GM19463 (cell line): ENCODE results near the gene ACOX2.

Experiments
- ATAC-seq: cut with Tn5 transposase; IDR thresholded peaks from one replicate; pipeline ENCODE4 v1.9.1; 2021; ENCODE audit warnings: mild to moderate bottlenecking, moderate library complexity; ENCODE audit not compliant: unreplicated experiment

ACOX2 gene

GRCh38 chr3:58567251-58567515 lies 30.2 kb upstream of the ACOX2 start:
- no peak for ATAC-seq

- ATAC-seq = no peak
These were observed 29.6 kb upstream of the ACOX2 start for GRCh38 chr3:58566398-58567250.

- ATAC-seq = no peak
These were observed 28.8 kb upstream of the ACOX2 start for GRCh38 chr3:58565621-58566397.

- no peak for ATAC-seq
These were observed 27.6 kb upstream of the ACOX2 start for GRCh38 chr3:58564456-58565160.

GRCh38 chr3:58564054-58564453 lies 27.1 kb upstream of the ACOX2 start:
- ATAC-seq = no peak

GRCh38 chr3:58563386-58564035 lies 26.5 kb upstream of the ACOX2 start:
- ATAC-seq = no peak

GRCh38 chr3:58562498-58562897 lies 25.5 kb upstream of the ACOX2 start:
- no peak for ATAC-seq

- no peak for ATAC-seq
These were observed 23.9 kb upstream of the ACOX2 start for GRCh38 chr3:58560771-58561311.

- ATAC-seq = no peak
These were observed 22.6 kb upstream of the ACOX2 start for GRCh38 chr3:58559586-58559985.

- ATAC-seq = no peak
These were observed 20.5 kb upstream of the ACOX2 start for GRCh38 chr3:58557491-58557890.

GRCh38 chr3:58556761-58557221 lies 19.8 kb upstream of the ACOX2 start:
- no peak for ATAC-seq

GRCh38 chr3:58556001-58556400 lies 19.0 kb upstream of the ACOX2 start:
- no peak for ATAC-seq

- ATAC-seq = no peak
These were observed 18.2 kb upstream of the ACOX2 start for GRCh38 chr3:58555203-58555602.

GRCh38 chr3:58553003-58553402 lies 16.0 kb upstream of the ACOX2 start:
- no peak for ATAC-seq

GRCh38 chr3:58551636-58552180 lies 14.7 kb upstream of the ACOX2 start:
- ATAC-seq = no peak

GRCh38 chr3:58544541-58544940 lies 7.6 kb upstream of the ACOX2 start:
- ATAC-seq = no peak

GRCh38 chr3:58540176-58540858 lies 3.3 kb upstream of the ACOX2 start:
- no peak for ATAC-seq

GRCh38 chr3:58539626-58540025 lies 2.6 kb upstream of the ACOX2 start:
- no peak for ATAC-seq

- ATAC-seq = no peak
These were observed 667 bp upstream of the ACOX2 start for GRCh38 chr3:58537412-58538301.
